Right hindlimb (tissue), 1 donor: ENCODE results near the gene ADCY3.

Source experiments
- DNase-seq: peaks from one replicate; pipeline ENCODE4 v3.0.0-alpha.2; 2018

ADCY3 gene

GRCh38 chr2:24872344-24873115, 47.5 kb downstream of the ADCY3 start:
- DNase-seq, result no peak

DNA sequence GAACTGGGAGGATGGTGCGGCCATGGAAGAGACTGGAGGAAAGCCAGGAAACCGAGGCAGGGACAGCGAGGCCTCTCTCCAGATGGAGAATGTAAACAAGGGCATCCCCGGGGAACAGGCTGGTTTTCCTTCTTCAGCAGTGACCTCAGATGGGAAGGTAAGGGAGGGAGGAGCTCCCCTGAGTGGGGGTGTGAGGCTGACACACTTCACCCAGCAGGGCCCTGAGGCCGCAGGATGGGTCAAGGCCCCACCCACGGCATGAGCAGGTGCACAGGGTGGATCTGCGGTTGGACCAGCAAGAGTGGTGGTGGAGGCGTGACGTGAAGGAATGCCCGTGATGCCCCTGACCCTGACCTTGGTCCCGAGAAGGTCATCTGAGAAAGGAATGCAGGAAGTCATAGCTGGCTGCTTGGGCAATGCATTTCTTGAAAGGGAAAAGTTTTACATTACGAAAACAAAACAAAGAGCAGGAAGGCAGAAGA, 48.1 kb downstream of the ADCY3 start:
- no peak for DNase-seq

GRCh38 chr2:24870891-24871705, 48.9 kb downstream of the ADCY3 start:
- no peak for DNase-seq

GRCh38 chr2:24870440-24870839, 49.6 kb downstream of the ADCY3 start:
- no peak for DNase-seq

- no peak for DNase-seq
These were observed 53.1 kb downstream of the ADCY3 start for GRCh38 chr2:24866946-24867345.

DNA sequence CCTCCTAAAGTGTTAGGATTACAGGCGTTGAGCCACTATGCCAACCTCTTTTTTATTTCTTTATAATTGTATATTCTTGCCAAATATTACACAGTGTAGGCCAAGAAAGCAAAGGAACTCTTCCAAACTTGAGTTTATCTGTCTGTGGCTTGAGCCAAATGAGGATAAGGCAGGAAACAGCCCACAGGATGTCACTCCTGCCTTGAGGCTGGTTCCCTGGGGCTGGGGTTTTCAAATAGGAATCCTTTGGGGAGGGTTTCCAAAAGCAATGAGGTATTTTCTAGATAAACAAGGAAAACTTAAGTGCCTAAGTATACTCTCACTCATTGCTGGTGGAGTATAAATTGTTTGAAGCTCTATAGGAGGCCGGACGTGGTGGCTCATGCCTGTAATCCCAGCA, 56.4 kb downstream of the ADCY3 start:
- no peak for DNase-seq

- DNase-seq, result no peak
These were observed 58.5 kb downstream of the ADCY3 start for GRCh38 chr2:24861500-24861899.

GRCh38 chr2:24860631-24861030, 59.4 kb downstream of the ADCY3 start:
- DNase-seq, result no peak

GRCh38 chr2:24859968-24860600, 60.0 kb downstream of the ADCY3 start:
- no peak for DNase-seq

DNA sequence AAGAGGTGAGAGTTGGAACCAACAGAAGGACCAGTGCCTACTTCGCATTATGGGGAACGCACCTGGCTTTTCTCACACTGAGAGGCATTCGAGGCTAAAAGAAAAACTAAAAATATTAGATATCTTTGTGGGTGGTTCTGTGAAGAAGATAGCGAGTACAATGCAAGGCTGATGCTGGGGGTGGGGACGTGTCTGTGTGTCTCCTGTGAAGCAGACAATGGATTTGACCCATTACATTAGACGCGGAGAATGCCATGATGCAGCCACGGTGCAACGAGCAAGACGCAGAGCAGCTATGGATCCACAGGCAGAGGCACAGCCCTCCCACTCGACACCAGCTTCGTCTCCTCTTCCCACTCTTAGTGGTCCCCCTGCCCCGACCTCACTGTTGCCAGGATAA, 61.0 kb downstream of the ADCY3 start:
- DNase-seq, result no peak

GRCh38 chr2:24857746-24858145, 62.3 kb downstream of the ADCY3 start:
- no peak for DNase-seq

GRCh38 chr2:24856791-24857211, 63.2 kb downstream of the ADCY3 start:
- no peak for DNase-seq

- no peak for DNase-seq
These were observed 64.3 kb downstream of the ADCY3 start for GRCh38 chr2:24855726-24856125.

GRCh38 chr2:24855022-24855622, 64.9 kb downstream of the ADCY3 start:
- DNase-seq, result no peak

DNA sequence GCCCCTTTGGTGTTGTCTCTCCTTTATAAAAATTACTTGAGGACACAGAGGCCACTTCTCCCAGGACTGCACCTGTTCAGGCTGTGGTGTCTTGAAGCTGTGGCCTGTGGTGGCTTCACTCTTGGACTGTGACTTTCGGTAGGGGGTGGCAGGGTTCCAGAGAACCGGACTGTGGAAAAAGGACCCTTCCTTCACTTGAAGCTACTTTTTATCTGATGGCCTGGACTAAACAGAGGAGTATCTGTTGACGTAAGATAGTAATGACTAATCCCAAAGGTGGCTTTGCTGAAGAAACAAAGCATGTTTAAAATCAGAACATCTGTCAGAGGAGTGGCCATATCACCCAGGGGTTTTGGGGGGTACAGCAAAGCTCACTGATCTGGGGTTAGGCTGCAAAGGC, 66.0 kb downstream of the ADCY3 start:
- DNase-seq, result no peak

- DNase-seq, result no peak
These were observed 67.0 kb downstream of the ADCY3 start for GRCh38 chr2:24853046-24853445.

DNA sequence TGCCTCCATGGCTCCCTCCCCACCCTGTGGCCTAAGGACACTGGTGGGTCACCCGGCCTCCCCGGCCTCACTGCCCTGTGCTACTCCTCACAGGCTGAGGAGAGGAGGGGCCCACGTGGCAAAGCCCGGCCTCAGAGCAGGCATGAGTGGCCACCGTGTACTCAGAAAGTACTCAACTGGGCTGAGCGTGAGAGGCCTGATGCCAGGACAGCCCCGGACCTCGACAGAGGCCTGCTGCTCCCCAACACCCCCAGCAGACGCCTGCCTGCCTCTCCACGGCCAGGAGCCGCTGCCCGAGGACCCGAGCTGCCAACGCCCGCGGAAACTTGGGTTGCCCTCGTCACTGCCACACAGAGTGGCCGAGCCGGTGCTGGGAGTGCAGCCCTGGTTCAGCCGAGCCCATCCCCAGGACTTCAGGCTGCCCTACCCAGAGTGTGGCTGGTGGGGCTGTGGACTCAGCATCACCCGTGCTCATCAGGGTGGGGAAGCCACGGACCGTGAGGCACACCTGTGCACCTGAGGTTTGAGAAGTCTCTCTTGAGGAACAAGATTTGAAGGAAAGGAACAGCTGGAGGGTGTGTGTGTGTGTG, 67.5 kb downstream of the ADCY3 start:
- no peak for DNase-seq

DNA sequence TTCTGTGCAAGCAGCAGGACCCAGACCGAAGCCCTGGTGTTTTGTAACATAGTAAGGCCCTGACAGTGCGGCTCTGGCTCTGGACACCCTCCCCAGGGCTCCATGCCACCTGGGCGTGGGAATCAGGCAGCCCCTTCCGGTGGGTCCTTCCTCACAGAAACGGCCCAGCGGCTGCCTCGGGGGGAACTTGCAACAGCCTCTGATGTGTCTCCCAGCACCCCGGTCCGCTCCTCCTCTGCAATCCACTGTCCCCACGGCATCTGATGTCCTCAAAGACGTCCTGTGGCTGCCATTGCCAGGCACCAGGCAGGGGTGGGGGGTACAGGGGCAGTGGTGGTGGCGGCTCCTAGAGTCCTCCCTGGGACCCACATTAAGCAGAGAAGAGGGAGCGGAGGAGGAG, 68.0 kb downstream of the ADCY3 start:
- no peak for DNase-seq

- no peak for DNase-seq
These were observed 69.1 kb downstream of the ADCY3 start for GRCh38 chr2:24850944-24851343.

- peak; percentile 1 for DNase-seq
These were observed 74.3 kb downstream of the ADCY3 start for GRCh38 chr2:24845691-24846090.

DNA sequence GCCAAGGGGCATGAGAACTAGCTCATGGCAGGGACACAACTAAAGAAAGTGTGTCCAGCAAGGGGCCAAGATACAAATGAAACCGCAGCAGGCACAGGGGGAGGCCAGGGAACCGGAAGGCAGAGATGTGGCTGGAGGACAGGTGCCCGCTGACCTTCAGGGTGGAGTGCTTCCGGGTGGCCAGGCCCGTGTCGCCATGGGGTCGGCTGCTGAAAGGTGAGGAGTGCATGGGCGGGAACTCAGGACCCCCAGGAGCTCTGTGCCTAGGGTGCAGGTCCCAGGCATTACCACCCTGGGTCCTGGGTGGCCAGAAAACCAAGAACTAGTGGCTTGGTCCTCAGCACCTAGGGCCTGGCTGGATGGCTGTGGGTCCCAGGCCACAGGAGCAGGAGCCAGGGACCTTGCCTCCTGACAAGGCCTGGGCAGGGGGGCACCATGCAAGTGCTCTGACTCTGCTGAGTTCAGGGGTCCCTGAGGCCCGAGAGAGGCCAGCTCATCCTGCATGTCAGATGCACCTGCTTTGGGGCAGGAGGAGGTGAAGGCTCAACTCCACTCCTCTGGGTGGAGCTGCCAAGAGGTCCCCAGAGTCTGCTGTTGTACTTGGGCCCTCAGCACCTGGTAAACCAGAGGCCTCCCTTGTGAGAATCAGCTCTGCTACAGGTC, 75.9 kb downstream of the ADCY3 start:
- peak; percentile 8 for DNase-seq

DNA sequence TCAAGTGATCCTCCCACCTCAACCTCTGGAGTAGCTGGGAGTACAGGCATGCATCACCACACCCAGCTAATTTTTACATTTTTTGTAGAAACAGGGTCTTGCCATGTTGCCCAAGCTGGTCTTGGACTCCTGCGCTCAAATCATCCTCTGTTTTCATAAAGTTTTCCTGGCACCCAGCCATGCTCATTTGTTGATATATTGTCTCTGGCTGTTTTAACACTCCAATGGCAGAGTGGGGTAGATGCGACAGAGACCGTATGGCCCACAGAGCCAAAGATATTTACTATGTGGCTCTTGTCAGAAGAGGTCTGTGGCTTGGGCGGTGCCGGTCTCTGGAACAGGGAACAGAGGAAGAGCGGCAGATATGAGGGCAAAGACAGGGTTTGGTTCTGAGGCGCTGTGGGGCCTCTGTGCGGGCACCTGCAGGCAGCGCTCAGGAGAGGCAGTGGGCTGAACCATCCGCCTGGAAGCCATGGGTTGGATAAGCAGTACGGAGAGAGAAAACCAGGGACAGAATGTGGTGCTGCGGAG, 76.6 kb downstream of the ADCY3 start:
- no peak for DNase-seq
